Coronary artery (tissue), 2 donors: ENCODE results near the gene LACTB.

Experiments used
- DNase-seq: peaks from one replicate; pipeline ENCODE4 v3.0.0-alpha.2; 2017; ENCODE audit warnings: low spot score
- H3K27ac ChIP-seq, 2 donors: fragments of 200-600 bp; sonication (generic); one replicate each; pipeline ENCODE4 v1.5.1; 2016 to 2019
- H3K4me3 ChIP-seq: fragments of 200-600 bp; sonication (generic); 2 replicates; pipeline ENCODE4 v1.5.1; 2016; ENCODE audit warnings: mild to moderate bottlenecking, moderate library complexity
- TF ChIP-seq, protein P1 (sequence below): fragments of 200-600 bp; sonication (generic); IDR thresholded peaks from one replicate; pipeline ENCODE4 v1.5.1; 2019; ENCODE audit warnings: antibody characterized with exemption

Gene LACTB

DNA sequence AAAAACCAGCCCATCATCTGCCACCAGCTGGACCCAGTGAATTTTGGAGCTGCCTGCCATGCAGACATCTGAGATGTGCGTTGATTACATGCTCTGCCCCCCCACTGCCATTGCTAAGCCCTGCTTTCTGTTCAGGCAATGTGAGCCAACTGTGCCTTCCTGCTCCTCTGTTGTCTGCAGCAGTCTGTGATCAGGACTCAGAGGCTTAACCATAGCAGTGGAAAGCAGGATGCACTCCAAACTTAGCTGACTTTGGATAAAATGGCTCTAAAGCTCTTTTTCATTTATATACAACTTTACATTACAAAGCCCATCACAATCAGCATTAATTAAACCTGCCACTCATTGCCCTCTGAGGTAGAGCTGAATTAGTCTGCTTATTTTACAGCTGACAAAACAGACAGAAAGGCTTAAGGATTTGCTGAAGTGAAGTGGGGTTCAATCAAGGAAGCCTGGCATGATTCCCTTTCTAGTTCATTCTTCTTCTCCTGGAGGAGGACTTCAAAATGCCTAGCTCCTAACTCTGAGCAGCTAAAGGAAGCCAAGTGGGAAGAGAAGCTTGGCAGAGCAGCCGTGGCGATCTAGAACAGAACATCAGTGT lies 51.3 kb downstream of the LACTB start:
- no peak overlapping the region for H3K27ac ChIP-seq
- no peak for DNase-seq
- TF ChIP-seq, protein P1, sequence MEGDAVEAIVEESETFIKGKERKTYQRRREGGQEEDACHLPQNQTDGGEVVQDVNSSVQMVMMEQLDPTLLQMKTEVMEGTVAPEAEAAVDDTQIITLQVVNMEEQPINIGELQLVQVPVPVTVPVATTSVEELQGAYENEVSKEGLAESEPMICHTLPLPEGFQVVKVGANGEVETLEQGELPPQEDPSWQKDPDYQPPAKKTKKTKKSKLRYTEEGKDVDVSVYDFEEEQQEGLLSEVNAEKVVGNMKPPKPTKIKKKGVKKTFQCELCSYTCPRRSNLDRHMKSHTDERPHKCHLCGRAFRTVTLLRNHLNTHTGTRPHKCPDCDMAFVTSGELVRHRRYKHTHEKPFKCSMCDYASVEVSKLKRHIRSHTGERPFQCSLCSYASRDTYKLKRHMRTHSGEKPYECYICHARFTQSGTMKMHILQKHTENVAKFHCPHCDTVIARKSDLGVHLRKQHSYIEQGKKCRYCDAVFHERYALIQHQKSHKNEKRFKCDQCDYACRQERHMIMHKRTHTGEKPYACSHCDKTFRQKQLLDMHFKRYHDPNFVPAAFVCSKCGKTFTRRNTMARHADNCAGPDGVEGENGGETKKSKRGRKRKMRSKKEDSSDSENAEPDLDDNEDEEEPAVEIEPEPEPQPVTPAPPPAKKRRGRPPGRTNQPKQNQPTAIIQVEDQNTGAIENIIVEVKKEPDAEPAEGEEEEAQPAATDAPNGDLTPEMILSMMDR = no peak
- no peak overlapping the region for H3K4me3 ChIP-seq

DNA sequence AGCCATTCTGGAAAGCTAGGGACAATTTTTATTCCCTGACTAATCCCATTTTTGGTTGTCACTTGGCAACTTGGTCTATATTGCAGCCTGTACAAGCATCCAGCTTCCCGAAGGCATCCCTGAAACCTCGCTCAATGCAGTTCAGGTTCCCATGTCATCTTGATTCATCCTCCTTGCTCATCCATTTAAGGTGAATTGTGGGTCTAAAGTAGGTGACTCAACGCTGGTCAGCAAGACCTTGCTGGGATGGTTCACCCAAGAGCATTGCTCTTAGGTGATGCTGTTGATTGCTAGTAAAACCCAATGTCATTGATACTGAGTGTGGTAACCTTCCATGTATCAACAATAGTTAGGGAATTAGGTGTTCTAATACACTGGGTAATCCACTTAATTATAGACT lies 54.6 kb downstream of the LACTB start:
- TF ChIP-seq, protein P1 = no peak
- H3K27ac ChIP-seq = no peak overlapping the region
- H3K4me3 ChIP-seq = no peak overlapping the region
- no peak for DNase-seq

- no peak overlapping the region for H3K4me3 ChIP-seq
- no peak overlapping the region for H3K27ac ChIP-seq
- TF ChIP-seq, protein P1 = no peak
- no peak for DNase-seq
These were observed 56.4 kb downstream of the LACTB start for GRCh38 chr15:63178034-63178433.

- H3K27ac ChIP-seq = no peak overlapping the region
- DNase-seq = no peak
- TF ChIP-seq, protein P1 = no peak
- H3K4me3 ChIP-seq = no peak overlapping the region
These were observed 59.1 kb downstream of the LACTB start for GRCh38 chr15:63180746-63181145.

DNA sequence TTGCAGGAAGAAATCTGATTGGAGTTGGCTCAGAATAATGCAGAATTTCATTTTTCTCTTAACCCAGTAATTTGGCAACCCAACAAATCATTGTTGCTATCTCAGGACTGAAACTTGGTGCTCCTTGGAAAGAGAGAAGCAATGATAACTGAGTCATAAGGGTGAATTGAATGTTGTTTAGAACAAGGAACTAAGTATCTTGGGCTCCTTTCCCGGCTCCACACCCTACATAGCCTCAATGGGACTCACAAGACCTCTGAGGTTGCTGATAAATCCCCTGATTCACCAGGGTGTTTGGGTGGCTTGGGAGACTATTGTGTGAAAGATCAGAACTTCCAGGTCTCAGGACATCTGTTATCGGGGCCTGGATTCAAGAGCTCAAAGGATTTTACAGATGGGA lies 60.0 kb downstream of the LACTB start:
- DNase-seq = no peak
- TF ChIP-seq, protein P1 = no peak
- Histone ChIP-seq H3K4me3 (no peak overlapping the region), H3K27ac (no peak overlapping the region)

DNA sequence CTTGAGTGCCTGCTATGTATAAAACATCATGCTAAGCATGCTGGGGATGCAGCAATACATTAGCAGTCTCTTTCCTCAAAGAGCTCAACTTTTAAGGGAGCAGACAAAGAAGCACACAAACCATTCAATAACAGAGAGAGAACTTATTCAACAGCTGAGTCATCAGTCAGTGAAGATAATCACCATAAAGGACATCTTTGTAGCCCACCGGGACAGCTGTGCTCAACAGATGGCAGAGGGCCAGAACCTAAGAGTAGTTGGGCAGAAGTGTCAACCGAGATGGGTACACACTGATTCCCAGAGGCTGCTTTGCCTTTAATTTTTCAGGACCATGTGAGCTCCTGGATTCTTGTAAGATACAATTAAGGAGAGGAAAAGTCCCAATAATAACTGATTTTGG lies 63.5 kb downstream of the LACTB start:
- DNase-seq = no peak
- Histone ChIP-seq H3K27ac (no peak overlapping the region), H3K4me3 (no peak overlapping the region)
- TF ChIP-seq, protein P1 = no peak

DNA sequence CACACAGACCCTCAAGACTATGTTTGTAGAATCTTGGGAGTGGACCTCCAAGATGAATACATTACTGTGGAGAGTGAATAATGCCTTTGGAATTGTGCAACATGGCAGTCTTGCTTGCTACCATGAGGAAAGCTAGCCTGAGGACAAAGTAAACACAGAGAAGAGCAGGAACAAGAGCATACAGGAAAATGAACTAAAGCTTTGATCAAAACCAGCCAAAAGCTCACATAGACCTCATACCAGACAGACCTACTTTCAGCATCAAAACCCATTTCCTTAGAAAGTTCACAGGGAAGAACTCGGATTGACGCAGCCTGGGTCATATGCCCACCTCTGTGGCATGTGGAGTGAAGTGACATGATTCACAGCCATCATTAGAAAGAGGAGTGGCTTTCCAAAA lies 64.4 kb downstream of the LACTB start:
- Histone ChIP-seq H3K4me3 (no peak overlapping the region), H3K27ac (no peak overlapping the region)
- no peak for DNase-seq
- TF ChIP-seq, protein P1 = no peak
